Trophoblast cell (in vitro differentiated cells and primary cell): ENCODE results near the gene ANKRD28.
A peak's percentile ranks its signal among the peaks of the same experiment; 100 is the strongest.

Source experiments
- DNase-seq, 2 donors: peaks; one replicate each; pipeline ENCODE4 v3.0.0-alpha.2; 2016
- H2AFZ ChIP-seq: 2 replicates; pipeline ENCODE4 v1.6.1; 2013; ENCODE audit warnings: low read length, moderate library complexity, mild to moderate bottlenecking; ENCODE audit not compliant: insufficient read depth, poor library complexity
- H2AK5ac ChIP-seq: 2 replicates; pipeline ENCODE4 v1.6.1; 2013; ENCODE audit warnings: mild to moderate bottlenecking, low read length
- H2BK120ac ChIP-seq: 2 replicates; pipeline ENCODE4 v1.6.1; 2013; ENCODE audit warnings: low read length, mild to moderate bottlenecking, moderate library complexity; ENCODE audit not compliant: insufficient read depth, poor library complexity
- H2BK12ac ChIP-seq: 2 replicates; pipeline ENCODE4 v1.6.1; 2013; ENCODE audit warnings: mild to moderate bottlenecking, low read length, moderate library complexity
- H2BK5ac ChIP-seq: 2 replicates; pipeline ENCODE4 v1.6.1; 2013; ENCODE audit warnings: low read length, low read depth, moderate library complexity, mild to moderate bottlenecking; ENCODE audit not compliant: poor library complexity
- H3K14ac ChIP-seq: 2 replicates; pipeline ENCODE4 v1.6.1; 2013; ENCODE audit warnings: mild to moderate bottlenecking, low read length
- H3K18ac ChIP-seq: 2 replicates; pipeline ENCODE4 v1.6.1; 2013; ENCODE audit warnings: mild to moderate bottlenecking, low read length
- H3K23ac ChIP-seq: 2 replicates; pipeline ENCODE4 v1.6.1; 2013; ENCODE audit warnings: low read length
- H3K27ac ChIP-seq: 2 replicates; pipeline ENCODE4 v1.5.1; 2013; ENCODE audit warnings: low read depth, mild to moderate bottlenecking, inconsistent platforms, low read length, moderate library complexity
- H3K27me3 ChIP-seq: 2 replicates; pipeline ENCODE4 v1.6.1; 2013; ENCODE audit warnings: inconsistent platforms, mild to moderate bottlenecking, low read length, moderate library complexity; ENCODE audit not compliant: insufficient read depth
- H3K36me3 ChIP-seq, 2 experiments: 1 replicate in 1 of 2; 2 replicates in 1 of 2; pipeline ENCODE4 v1.6.1; 2013; ENCODE audit warnings: low read length in 2 of 2, mild to moderate bottlenecking in 2 of 2, moderate library complexity in 1 of 2; ENCODE audit not compliant: insufficient read depth in 2 of 2, control insufficient read depth in 1 of 2
- H3K4ac ChIP-seq: 2 replicates; pipeline ENCODE4 v1.6.1; 2013; ENCODE audit warnings: low read depth, mild to moderate bottlenecking, low read length, moderate library complexity
- H3K4me1 ChIP-seq, 2 experiments: 1 replicate in 1 of 2; 2 replicates in 1 of 2; pipeline ENCODE4 v1.6.1; 2013; ENCODE audit warnings: low read length in 2 of 2, mild to moderate bottlenecking in 2 of 2, moderate library complexity in 1 of 2; ENCODE audit not compliant: insufficient read depth in 2 of 2, control insufficient read depth in 1 of 2
- H3K4me2 ChIP-seq: 2 replicates; pipeline ENCODE4 v1.6.1; 2013; ENCODE audit warnings: inconsistent platforms, mild to moderate bottlenecking, low read length, moderate library complexity
- H3K4me3 ChIP-seq: 2 replicates; pipeline ENCODE4 v1.5.1; 2013; ENCODE audit warnings: mild to moderate bottlenecking, low read depth, low read length, inconsistent platforms
- H3K79me1 ChIP-seq: one replicate; pipeline ENCODE4 v1.6.1; 2013; ENCODE audit warnings: low read length
- H3K79me2 ChIP-seq: 2 replicates; pipeline ENCODE4 v1.6.1; 2013; ENCODE audit warnings: low read length, mild to moderate bottlenecking; ENCODE audit not compliant: control insufficient read depth, insufficient read depth, poor library complexity
- H3K9ac ChIP-seq: 2 replicates; pipeline ENCODE4 v1.6.1; 2013; ENCODE audit warnings: mild to moderate bottlenecking, low read length
- H3K9me3 ChIP-seq: 2 replicates; pipeline ENCODE4 v1.6.1; 2013; ENCODE audit warnings: low read depth, mild to moderate bottlenecking, control low read depth, inconsistent platforms, low read length; ENCODE audit not compliant: insufficient read depth
- H4K12ac ChIP-seq: 2 replicates; pipeline ENCODE4 v1.6.1; 2013; ENCODE audit warnings: low read depth, mild to moderate bottlenecking, low read length, moderate library complexity
- H4K8ac ChIP-seq: 2 replicates; pipeline ENCODE4 v1.6.1; 2013; ENCODE audit warnings: low read depth, mild to moderate bottlenecking, low read length, moderate library complexity
- H4K91ac ChIP-seq: one replicate; pipeline ENCODE4 v1.6.1; 2013; ENCODE audit warnings: low read depth, mild to moderate bottlenecking, low read length, moderate library complexity
- WGBS: extraction: QIAGEN DNeasy Blood & Tissue Kit; methylation state at CpG from one replicate; pipeline ENCODE4 v1.1.7; 2013; ENCODE audit warnings: missing lambda C conversion rate; ENCODE audit not compliant: insufficient read length, insufficient coverage; ENCODE audit errors: extremely low coverage; 5-methylcytosine and 5-hydroxymethylcytosine counted together

ANKRD28 gene

GRCh38 chr3:15632212-15632580 lies 165.6 kb downstream of the ANKRD28 start:
- Histone ChIP-seq H3K18ac (no peak overlapping the region), H2BK120ac (no peak overlapping the region), H4K91ac (peak overlapping the region; percentile 22), H3K79me2 (no peaks in the 10 kb centered on the region), H3K36me3 (no peaks in the 10 kb centered on the region), H4K8ac (no peak overlapping the region), H3K4me3 (no peak overlapping the region), H3K4me2 (no peak overlapping the region), H3K27me3 (no peaks in the 10 kb centered on the region), H3K4me1 (peaks cover 6 to 11% of the 10 kb centered on the region in 2 experiments), H2AFZ (no peak overlapping the region), H2BK5ac (no peak overlapping the region), H3K9me3 (no peaks in the 10 kb centered on the region), H3K14ac (no peak overlapping the region), H2AK5ac (no peak overlapping the region), H3K23ac (no peak overlapping the region), H2BK12ac (no peak overlapping the region), H4K12ac (no peak overlapping the region), H3K9ac (no peak overlapping the region), H3K27ac (no peak overlapping the region), H3K79me1 (peaks cover 2% of the 10 kb centered on the region), H3K4ac (no peak overlapping the region)
- WGBS = no CpG with 5 or more reads among the region's 4 CpGs
- DNase-seq = no peak

GRCh38 chr3:15631426-15632211 lies 166.2 kb downstream of the ANKRD28 start:
- H3K18ac ChIP-seq = no peak overlapping the region
- no peak overlapping the region for H2BK5ac ChIP-seq
- H4K91ac ChIP-seq = peak overlapping the region; percentile 22
- no peaks in the 10 kb centered on the region for H3K36me3 ChIP-seq
- no peak overlapping the region for H3K4ac ChIP-seq
- H3K79me2 ChIP-seq = no peaks in the 10 kb centered on the region
- no peak overlapping the region for H2BK120ac ChIP-seq
- H3K27me3 ChIP-seq = no peaks in the 10 kb centered on the region
- H3K4me2 ChIP-seq = no peak overlapping the region
- no CpG with 5 or more reads among the region's 12 CpGs for WGBS
- no peak for DNase-seq
- peaks cover 2% of the 10 kb centered on the region for H3K79me1 ChIP-seq
- no peak overlapping the region for H2AFZ ChIP-seq
- H2BK12ac ChIP-seq = no peak overlapping the region
- H4K12ac ChIP-seq = no peak overlapping the region
- no peak overlapping the region for H3K9ac ChIP-seq
- no peak overlapping the region for H3K27ac ChIP-seq
- H3K9me3 ChIP-seq = no peaks in the 10 kb centered on the region
- no peak overlapping the region for H4K8ac ChIP-seq
- H3K4me3 ChIP-seq = no peak overlapping the region
- H3K14ac ChIP-seq = no peak overlapping the region
- H3K23ac ChIP-seq = no peak overlapping the region
- H2AK5ac ChIP-seq = no peak overlapping the region
- peaks cover 6 to 11% of the 10 kb centered on the region in 2 experiments for H3K4me1 ChIP-seq

GRCh38 chr3:15630646-15631350 lies 167.0 kb downstream of the ANKRD28 start:
- H4K91ac ChIP-seq = no peak overlapping the region
- H3K4ac ChIP-seq = no peak overlapping the region
- peak; percentile 55 to 90 for DNase-seq
- no peak overlapping the region for H3K18ac ChIP-seq
- H3K79me2 ChIP-seq = no peaks in the 10 kb centered on the region
- H3K23ac ChIP-seq = no peak overlapping the region
- H2BK120ac ChIP-seq = no peak overlapping the region
- H3K9me3 ChIP-seq = no peaks in the 10 kb centered on the region
- H2BK12ac ChIP-seq = peak overlapping the region; percentile 82
- H3K36me3 ChIP-seq = no peaks in the 10 kb centered on the region
- no CpG with 5 or more reads among the region's 8 CpGs for WGBS
- H3K4me1 ChIP-seq = peaks cover 2 to 7% of the 10 kb centered on the region in 2 experiments
- no peak overlapping the region for H2AFZ ChIP-seq
- H3K9ac ChIP-seq = no peak overlapping the region
- H3K27me3 ChIP-seq = no peaks in the 10 kb centered on the region
- H4K8ac ChIP-seq = no peak overlapping the region
- no peak overlapping the region for H2AK5ac ChIP-seq
- H3K27ac ChIP-seq = no peak overlapping the region
- peaks cover 2% of the 10 kb centered on the region for H3K79me1 ChIP-seq
- peak overlapping the region; percentile 60 for H2BK5ac ChIP-seq
- H4K12ac ChIP-seq = no peak overlapping the region
- H3K4me2 ChIP-seq = no peak overlapping the region
- no peak overlapping the region for H3K4me3 ChIP-seq
- no peak overlapping the region for H3K14ac ChIP-seq

GRCh38 chr3:15629860-15630597 lies 167.8 kb downstream of the ANKRD28 start:
- no peak overlapping the region for H4K8ac ChIP-seq

More at GRCh38 chr3:15629860-15630597, 167.8 kb downstream of the ANKRD28 start:
- Histone ChIP-seq H3K4me2 (no peak overlapping the region), H3K36me3 (no peaks in the 10 kb centered on the region), H3K27ac (no peak overlapping the region), H2AK5ac (no peak overlapping the region), H3K79me1 (peaks cover 2% of the 10 kb centered on the region), H2AFZ (no peak overlapping the region), H3K14ac (no peak overlapping the region), H4K12ac (no peak overlapping the region), H3K9ac (no peak overlapping the region), H3K4ac (no peak overlapping the region), H3K4me1 (peaks cover 2% of the 10 kb centered on the region in 2 experiments), H2BK5ac (no peak overlapping the region), H2BK120ac (no peak overlapping the region), H3K9me3 (no peaks in the 10 kb centered on the region), H3K4me3 (no peak overlapping the region), H2BK12ac (no peak overlapping the region), H3K18ac (no peak overlapping the region), H3K23ac (no peak overlapping the region), H3K27me3 (no peaks in the 10 kb centered on the region), H4K91ac (no peak overlapping the region), H3K79me2 (no peaks in the 10 kb centered on the region)
- WGBS = no CpG with 5 or more reads among the region's 10 CpGs
- DNase-seq = peak; percentile 59 to 72
